MM.1S (cell line): ENCODE data around the gene KMT5C.

Experiments used
- EZH2 ChIP-seq: fragments of 300-600 bp; sonication (generic); optimal IDR thresholded peaks from 2 replicates; pipeline ENCODE3; 2017; ENCODE audit warnings: low read depth, mild to moderate bottlenecking, antibody characterized with exemption, low read length, mixed read lengths
- EZH2phosphoT487 ChIP-seq: fragments of 300-600 bp; sonication (generic); IDR thresholded peaks from 2 replicates; pipeline ENCODE4 v1.6.1; 2018; ENCODE audit warnings: antibody characterized with exemption, low read length

GRCh38 chr19:55310498-55310897 is 29.2 kb upstream of the KMT5C start:
- no peak for TF ChIP-seq EZH2
- TF ChIP-seq EZH2phosphoT487, result no peak
